HG03108 (cell line): ENCODE results near the gene MPG.

Experiments
- ATAC-seq: cut with Tn5 transposase; IDR thresholded peaks from one replicate; pipeline ENCODE4 v1.9.1; 2021; ENCODE audit warnings: moderate library complexity; ENCODE audit not compliant: unreplicated experiment

Gene MPG

DNA sequence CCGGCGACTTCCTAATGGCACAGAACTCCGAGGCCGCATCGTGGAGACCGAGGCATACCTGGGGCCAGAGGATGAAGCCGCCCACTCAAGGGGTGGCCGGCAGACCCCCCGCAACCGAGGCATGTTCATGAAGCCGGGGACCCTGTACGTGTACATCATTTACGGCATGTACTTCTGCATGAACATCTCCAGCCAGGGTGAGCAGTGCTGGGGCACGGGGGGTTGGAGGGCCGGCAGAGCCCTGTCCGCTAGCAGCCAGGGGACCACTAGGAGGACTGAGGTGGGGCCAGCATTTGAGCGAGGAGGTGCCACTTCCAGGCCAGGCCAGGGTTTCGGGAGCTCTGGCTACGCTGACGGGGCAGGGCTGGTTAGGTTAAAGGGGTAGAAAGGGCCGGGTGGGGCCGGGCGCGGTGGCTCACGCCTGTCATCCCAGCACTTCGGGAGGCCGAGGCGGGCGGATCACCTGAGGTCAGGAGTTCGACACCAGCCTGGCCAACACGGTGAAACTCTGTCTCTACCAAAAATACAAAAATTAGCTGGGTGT, 5.1 kb downstream of the MPG start:
- no peak for ATAC-seq

- ATAC-seq: no peak
Measured at GRCh38 chr16:83781-84615, 6.0 kb downstream of the MPG start.

GRCh38 chr16:84718-85406, 6.8 kb downstream of the MPG start:
- ATAC-seq: peak; percentile 77

GRCh38 chr16:85407-85782, 7.4 kb downstream of the MPG start:
- no peak for ATAC-seq

DNA sequence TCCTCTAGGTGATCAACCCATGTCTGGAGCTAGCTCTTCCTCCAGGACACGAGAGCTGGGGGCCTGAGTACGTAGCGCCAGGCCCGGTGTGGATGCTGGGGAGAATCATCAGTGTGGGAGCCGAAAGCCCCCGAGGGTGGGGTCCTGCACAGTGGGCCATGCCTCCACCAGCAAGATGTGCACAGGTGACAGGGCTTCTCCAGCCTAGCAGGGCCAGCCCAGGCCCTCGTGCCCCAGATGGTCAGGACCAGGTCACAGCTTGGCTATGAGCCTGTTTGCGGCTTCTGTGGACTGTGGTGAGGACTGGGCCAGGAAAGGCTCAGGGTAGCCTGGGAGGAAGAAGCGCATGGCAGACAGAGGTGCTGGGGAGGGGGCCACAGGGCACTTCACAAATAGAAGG, 7.8 kb downstream of the MPG start:
- ATAC-seq: no peak

DNA sequence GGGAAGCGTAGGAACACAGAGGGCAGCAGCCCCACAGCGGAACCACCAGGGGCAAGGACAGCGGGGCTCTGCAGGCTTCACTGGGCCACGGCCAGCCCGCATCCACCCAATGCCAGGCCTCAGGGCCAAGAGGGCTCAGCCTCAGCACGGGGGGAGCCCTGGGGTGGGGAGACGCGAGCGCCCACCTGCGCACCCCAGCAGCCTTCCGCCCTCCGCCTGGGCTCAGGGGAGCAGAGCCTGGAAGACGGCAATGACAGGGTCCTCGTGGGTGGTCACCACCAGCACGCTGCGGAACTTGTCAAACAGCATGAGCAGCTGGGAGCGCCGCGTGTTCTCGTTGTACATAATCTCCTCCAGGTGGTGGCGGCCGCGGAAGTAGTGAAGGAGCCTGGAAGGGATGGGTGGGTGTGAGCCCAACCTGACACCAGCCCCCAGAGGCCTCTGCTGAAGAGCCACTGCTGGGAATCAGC, 8.5 kb downstream of the MPG start:
- ATAC-seq: no peak

DNA sequence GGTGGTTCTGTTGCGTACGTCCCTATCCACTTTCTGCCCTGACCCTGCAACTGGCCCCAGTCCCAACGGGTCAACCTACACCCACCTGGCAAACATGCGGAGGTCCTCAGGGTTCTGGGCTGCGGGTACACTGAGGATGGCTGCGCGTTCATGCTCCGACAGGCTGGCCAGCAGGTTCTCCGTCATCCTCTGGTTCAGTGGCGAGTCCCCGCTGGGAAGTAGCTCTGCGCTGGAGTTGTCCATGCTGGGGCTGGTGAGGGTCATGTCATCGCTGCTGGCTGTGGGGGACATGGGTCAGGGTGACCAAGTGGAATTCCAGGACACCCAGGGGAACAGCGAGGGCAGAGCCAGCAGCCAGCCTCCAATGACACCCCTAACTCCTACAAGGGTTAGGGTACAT, 10.6 kb downstream of the MPG start:
- no peak for ATAC-seq

DNA sequence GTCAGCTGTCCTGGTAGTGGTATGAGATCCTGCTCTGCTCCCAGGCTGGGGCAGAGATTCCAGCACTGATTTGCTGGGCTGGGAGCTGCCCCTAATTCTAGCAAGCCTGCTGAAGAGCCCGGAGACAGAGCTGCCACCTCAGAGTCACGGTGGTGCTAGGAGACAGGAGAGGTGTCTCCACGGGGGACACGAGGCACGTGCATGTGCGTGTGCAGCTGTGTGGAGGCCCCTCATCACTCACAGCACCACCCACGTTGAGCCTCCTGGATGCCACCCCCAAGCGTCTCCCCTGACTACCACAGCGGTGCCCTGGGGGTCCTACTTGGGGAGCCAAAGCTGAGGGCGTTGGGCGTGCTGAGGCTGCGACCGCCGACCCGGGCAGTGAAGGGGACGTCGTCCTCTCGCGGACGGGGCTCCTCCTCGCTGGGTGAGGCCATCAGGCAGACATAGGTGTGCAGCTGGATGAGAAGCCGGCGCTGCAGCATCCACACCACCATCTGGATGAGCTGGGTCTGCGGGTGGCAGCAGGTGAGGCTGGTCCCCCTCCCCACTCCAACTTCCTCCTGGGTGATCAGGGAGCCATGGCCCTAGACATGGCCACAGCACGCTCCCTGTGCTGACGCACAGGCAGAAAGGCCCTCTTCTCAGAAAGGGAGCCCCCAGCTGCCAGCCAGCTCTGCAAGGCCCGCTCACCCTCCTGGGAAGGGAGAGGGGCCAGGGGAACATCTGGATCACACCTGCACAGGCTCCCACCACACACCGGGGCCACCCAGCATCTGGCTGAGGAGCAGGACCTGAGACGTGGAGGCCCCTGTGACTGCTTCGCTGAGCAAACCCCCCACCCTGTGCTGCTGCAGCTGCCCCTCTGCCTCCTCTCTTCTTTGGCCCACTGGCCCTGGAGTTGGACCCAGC, 11.6 kb downstream of the MPG start:
- no peak for ATAC-seq

- ATAC-seq: no peak
Measured at GRCh38 chr16:91484-91883, 13.5 kb downstream of the MPG start.

GRCh38 chr16:92431-93339, 14.7 kb downstream of the MPG start:
- ATAC-seq: no peak

DNA sequence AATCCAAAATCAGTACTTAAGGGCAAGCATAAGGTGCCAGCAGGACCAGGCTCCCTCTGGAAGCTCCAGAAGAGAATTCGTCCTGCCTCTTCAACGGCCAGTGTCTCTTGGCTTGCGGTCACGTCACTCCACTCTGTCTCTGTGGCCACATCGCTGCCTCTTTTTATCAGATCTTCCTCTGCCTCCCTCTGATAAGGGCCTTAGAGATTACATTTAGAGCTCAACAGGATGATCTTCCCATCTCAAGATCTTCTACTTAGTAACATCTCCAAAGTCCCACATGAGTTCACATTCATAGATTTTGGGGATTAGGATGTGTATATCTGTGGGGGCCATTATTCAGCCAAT, 16.9 kb downstream of the MPG start:
- ATAC-seq: no peak

GRCh38 chr16:96935-97381, 18.9 kb downstream of the MPG start:
- peak; percentile 65 for ATAC-seq

DNA sequence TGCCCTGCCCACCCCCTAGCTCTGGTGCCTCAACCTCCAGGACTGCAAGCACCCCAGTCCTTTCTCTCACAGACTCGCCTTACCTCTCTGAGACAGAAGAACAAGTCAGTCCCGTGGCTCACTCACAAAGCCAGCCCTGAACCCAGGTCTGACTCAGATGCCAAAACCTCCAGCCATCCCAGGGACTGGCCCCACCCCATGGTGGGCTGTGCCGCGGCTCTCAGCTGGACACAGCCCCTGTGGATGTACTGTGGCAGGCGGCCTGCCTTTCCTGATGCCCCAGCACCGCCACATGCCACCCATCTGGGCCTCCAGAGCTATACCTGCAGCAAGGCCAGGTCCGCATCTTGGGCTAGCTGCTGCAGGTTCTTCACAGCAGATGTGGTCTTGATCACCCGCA, 19.8 kb downstream of the MPG start:
- no peak for ATAC-seq

DNA sequence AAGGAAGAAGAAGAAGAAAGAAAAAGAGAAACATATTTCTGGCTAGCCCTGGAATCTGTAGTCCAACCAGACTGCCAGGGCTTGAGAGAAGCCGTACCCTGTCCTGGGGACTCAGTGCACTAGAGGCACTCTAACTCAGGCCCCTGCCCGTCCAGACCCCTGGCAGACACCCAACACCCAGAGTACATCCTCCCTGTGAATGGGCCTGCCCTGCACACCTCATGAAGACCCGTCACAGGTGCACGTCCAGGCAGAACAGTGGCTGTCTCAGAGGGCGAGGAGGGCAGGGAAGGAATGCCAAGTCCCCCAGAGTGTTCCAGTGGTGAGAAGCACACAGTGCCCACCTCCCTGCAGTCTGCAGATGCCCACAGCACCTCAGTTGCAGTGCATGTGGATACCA, 23.0 kb downstream of the MPG start:
- ATAC-seq: no peak

GRCh38 chr16:101586-101985, 23.6 kb downstream of the MPG start:
- ATAC-seq: no peak

GRCh38 chr16:102060-102855, 24.2 kb downstream of the MPG start:
- ATAC-seq: no peak

- ATAC-seq: no peak
Measured at GRCh38 chr16:104355-104754, 26.3 kb downstream of the MPG start.

DNA sequence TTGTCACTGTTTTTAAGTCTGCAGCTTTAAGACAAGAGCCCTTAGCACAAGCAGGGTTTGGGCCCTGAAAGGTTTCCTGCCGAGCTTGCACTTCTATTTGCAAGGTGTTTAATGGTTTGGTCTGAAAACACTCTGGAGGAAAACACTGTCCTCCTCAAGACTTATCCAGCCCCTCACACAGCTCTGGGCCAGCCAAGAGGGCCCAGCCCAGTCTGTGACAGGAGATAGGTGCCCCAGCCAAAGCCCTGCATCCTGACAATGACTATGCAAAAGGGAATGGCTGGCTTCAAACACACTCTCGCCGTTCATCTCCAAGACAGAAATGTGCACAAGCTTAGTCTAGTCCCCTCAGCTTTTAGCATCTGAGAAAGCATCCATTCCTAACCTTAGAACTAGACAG, 26.9 kb downstream of the MPG start:
- no peak for ATAC-seq

- ATAC-seq: no peak
Measured at GRCh38 chr16:105521-105920, 27.5 kb downstream of the MPG start.
